CD4-positive, alpha-beta T cell treated with Interleukin-12 subunit alpha and Interleukin-12 subunit beta, for 1 hour (primary cell): ENCODE measurements around the gene PTPRN2.
"Not testable (repeated sequence)": the region's sequence is repeated elsewhere in the genome, so short reads cannot be mapped to it uniquely, and the experiment has no call there.

Source experiments
- DNase-seq: peaks from one replicate; pipeline ENCODE4 v3.0.0-alpha.2; 2020

PTPRN2 gene

GRCh38 chr7:157501581-157501980, 1086.0 kb downstream of the PTPRN2 start:
- DNase-seq = peak; percentile 59

- DNase-seq = not testable (repeated sequence)
Observed at GRCh38 chr7:157500989-157501540, 1086.6 kb downstream of the PTPRN2 start.

GRCh38 chr7:157500171-157500960, 1087.3 kb downstream of the PTPRN2 start:
- DNase-seq = no peak

DNA sequence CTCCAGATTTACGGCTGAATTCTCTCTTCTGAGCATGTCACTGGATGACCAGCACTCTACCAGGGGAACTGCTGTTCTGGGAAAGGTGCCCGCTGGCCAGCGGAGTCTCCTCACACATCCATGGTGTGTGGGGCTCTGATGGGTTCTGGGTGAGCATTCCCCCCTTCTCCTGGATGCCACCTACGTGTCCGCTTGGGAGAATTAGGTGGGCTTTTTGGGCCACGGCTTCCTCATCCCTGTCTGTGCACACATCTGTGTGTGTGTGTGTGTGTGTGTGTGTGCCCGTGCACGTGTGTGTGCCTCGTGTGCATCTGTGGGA, 1087.8 kb downstream of the PTPRN2 start:
- no peak for DNase-seq

DNA sequence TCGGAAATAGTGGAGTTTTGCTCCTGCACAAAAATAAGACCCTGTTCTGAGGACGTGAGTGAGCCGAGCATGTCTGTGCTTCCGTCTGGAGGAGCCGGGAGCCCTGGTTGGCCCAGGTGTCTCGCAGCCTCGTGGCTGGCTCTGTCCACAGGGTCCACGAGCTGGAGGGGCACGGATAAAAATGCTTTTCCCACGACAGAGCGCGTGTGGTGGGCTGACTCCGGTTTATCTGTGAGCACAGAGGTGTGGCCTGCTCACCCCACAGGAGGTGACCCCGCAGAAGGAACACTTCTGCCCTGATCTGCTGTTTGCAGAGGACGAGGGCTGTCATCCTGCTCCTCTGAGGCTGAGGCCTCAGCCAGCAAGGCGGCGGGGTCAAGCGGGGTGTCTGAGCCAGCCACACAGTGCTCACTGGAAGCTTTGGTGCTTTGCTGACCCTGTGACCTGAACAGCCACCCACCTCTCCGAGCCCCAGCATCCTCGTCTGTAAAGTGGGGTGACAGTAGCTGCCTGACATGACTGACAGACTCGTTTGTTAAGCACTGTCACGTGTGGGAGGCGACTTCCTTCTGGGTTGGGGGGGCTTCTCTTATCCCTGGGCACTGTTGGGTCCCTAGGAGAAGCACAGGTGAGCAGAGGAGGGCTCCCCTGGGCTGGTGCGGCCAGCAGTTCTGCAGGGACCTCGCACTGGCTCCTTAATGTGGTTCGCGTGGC, 1088.3 kb downstream of the PTPRN2 start:
- no peak for DNase-seq

DNA sequence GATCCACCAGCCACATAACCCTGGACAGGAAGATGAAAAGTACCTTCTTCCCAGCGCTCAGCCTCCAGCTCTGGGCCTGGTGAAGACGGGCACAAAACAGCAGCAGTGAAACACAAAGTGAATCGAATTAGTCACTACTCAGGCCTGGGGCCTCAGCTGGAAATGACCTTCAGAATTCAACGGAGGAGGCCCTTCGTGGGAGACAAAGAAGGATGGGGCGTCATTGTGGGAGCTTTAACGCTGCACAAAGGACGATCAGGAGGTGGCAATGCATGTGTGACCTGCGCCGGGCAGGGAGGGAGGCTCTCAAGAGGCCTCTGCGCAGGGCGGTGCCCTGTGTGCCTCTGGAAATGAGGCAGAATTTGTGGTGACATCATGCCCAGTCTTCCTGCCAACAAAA, 1089.0 kb downstream of the PTPRN2 start:
- DNase-seq = no peak

GRCh38 chr7:157497744-157498651, 1089.6 kb downstream of the PTPRN2 start:
- DNase-seq = no peak

GRCh38 chr7:157497367-157497743, 1090.3 kb downstream of the PTPRN2 start:
- DNase-seq = no peak

DNA sequence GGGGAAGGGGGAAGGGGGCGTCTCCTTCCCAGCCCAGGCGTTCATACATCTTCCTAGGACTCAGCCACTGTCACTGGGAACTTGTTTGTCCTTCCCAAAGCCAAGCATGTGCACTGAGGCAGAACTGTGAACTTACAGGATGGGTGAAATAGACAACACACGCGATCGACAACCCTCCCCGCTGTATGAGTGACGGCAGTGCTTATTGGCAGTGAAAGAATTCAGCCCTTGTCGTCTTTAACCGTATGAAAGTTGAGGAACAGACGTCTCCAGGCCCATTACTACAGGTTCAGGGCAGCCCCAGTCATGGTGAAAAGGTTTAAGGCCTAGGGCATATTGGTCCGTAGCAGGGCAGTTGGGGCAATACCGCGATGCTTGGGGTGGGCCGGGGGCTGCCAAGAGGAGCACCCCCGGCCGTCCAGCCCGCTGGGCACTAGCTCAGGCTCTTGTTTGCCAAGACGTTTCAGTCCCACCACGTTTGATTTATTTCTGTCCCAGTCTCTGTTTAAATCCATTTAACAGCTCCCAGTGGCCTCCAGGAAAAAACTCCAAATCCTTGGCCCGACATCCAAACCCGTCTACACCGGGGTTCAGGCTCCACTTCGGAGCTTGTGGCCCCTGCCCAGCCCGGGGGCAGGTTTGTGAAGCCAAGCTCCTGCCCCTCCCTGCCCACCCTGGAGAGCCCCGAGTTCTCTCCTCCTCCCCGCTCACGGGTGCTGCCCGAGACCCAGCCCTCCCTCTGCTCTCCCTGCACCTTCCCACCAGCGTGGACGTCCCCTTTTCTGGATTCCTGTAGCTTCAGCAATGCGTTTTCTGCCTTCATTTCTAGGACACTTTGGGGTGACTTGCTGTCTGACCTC, 1091.0 kb downstream of the PTPRN2 start:
- no peak for DNase-seq

DNA sequence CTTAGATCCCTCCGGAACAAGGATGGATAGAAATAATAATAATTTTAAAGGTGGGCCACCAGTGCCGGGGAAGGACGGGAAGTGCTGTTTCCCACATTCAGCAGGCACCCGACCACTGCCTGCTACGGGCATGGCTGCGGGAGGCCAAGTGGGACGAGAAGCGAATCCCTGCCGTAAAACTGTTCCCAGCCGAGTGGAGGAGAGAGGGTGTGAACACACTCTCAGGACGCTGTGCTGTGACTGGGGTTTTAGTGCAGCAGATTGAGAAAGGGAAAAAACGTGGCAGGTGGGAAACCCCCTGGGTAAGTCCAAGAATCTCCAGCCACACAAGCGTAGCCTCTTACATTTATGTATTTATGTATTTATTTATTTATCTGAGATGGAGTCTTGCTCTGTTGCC, 1092.0 kb downstream of the PTPRN2 start:
- DNase-seq = peak; percentile 27

GRCh38 chr7:157495177-157495553, 1092.5 kb downstream of the PTPRN2 start:
- no peak for DNase-seq

DNA sequence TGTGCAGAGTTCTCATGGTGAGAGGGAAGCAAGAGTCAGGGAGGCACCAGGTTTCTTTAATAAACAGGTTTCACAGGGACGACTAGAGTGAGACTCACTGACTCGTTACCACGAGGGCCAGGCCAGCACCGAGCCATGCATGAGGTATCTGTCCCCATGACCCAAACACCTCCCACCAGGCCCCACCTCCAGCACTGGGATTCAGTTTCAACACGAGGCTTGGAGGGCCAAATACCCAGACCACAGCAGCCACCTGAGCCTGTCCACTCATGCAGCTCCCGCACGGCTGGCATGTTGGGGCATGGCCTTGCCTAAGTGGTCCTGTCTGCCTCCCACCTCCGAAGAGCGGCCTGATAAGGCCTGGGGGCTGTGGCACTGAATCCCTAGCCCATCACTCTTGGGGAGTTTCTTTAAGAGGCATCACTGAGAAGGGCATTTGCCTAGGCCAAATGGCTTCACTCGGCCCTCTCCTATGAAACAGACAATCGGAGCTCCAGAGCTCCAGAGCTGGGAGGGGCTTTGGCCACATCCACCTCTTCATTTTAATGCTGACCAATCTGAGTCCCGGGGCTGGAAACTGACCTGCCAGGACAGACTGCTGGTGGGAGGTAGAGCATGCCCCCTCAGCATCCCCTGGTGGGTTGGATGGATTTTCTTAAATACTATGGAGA, 1093.0 kb downstream of the PTPRN2 start:
- DNase-seq = no peak

GRCh38 chr7:157493776-157494175, 1093.8 kb downstream of the PTPRN2 start:
- no peak for DNase-seq

DNA sequence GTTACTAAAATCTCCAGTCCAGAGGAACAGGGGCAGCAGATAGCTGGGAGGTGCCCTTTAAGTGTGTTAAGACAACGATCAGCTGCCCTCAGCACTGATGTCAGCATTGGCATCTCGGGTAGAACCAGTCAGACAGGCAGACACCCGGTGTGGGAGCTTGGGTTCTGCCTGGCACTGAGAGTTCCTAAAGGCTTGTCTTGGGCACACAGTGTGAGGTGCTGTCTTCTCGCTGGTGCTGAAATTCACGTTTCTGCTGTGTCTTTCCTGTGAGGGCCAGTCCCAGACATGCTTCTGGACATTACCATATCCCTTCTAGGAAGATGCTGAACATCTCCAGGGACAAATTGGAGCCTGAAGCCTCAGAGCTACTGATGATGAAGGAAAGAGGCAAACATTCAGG, 1094.6 kb downstream of the PTPRN2 start:
- DNase-seq = no peak

- peak; percentile 76 for DNase-seq
Observed at GRCh38 chr7:157490465-157490912, 1097.1 kb downstream of the PTPRN2 start.

DNA sequence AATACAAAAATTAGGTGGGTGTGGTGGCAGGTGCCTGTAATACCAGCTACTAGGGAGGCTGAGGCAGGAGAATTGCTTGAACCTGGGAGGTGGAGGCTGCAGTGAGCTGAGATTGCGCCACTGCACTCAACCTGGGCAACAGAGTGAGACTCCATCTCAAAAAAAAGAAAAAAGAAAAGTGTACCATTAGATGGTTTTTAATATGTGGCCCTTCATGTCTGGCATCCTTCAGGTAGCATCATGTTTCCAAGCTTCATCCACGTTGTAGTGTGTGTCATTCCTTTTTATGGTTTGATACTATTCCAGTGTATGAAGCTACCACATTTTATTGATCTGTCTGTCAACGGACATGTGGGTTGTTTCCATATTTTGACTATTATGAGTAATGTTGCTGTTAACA, 1097.8 kb downstream of the PTPRN2 start:
- DNase-seq = not testable (repeated sequence)
